ENCODE measurements around the gene MEAF6. TPM values are rescaled to one million over a fixed set of nuclear protein-coding genes. Genes with fewer than 3 reads are reported as not detected.

The MEAF6 gene
- total RNA-seq, 2 donors from 2014 or later: 53.1 to 56.8 TPM

GRCh38 chr1:37483785-37484184, 30.8 kb downstream of the MEAF6 start:
- no peak for ATAC-seq (replicated peaks)
- H3K27me3 Mint-ChIP-seq: no peaks in the 10 kb centered on the region
- peak overlapping the region; percentile 92 for H3K27ac Mint-ChIP-seq
- H3K9me3 Mint-ChIP-seq: no peaks in the 10 kb centered on the region
- no peak overlapping the region for H3K4me3 Mint-ChIP-seq
- H3K4me1 Mint-ChIP-seq: peaks cover 25% of the 10 kb centered on the region
- peaks cover 75% of the 10 kb centered on the region for H3K36me3 Mint-ChIP-seq (ENCODE audit: low read depth)

- Mint-ChIP-seq H3K4me1 (peaks cover 20% of the 10 kb centered on the region), H3K27me3 (no peaks in the 10 kb centered on the region), H3K27ac (peak overlapping the region; percentile 87), H3K4me3 (peak overlapping the region; percentile 97), H3K36me3 (ENCODE audit: low read depth) (peaks cover 75% of the 10 kb centered on the region), H3K9me3 (no peaks in the 10 kb centered on the region)
- ATAC-seq (replicated peaks): no peak
Observed at GRCh38 chr1:37482796-37483744, 31.5 kb downstream of the MEAF6 start.

GRCh38 chr1:37482004-37482785, 32.4 kb downstream of the MEAF6 start:
- no peaks in the 10 kb centered on the region for H3K27me3 Mint-ChIP-seq
- ATAC-seq (replicated peaks): no peak
- H3K36me3 Mint-ChIP-seq (ENCODE audit: low read depth): peaks cover 77% of the 10 kb centered on the region
- H3K27ac Mint-ChIP-seq: peak overlapping the region; percentile 87
- peaks cover 16% of the 10 kb centered on the region for H3K4me1 Mint-ChIP-seq
- peak overlapping the region; percentile 97 for H3K4me3 Mint-ChIP-seq
- no peaks in the 10 kb centered on the region for H3K9me3 Mint-ChIP-seq

GRCh38 chr1:37481289-37482003, 33.1 kb downstream of the MEAF6 start:
- H3K27ac Mint-ChIP-seq: peak overlapping the region; percentile 87
- ATAC-seq (replicated peaks): no peak
- peak overlapping the region; percentile 97 for H3K4me3 Mint-ChIP-seq
- H3K36me3 Mint-ChIP-seq (ENCODE audit: low read depth): peaks cover 84% of the 10 kb centered on the region
- H3K4me1 Mint-ChIP-seq: peaks cover 11% of the 10 kb centered on the region
- H3K27me3 Mint-ChIP-seq: no peaks in the 10 kb centered on the region
- H3K9me3 Mint-ChIP-seq: no peaks in the 10 kb centered on the region

GRCh38 chr1:37480581-37481288, 33.8 kb downstream of the MEAF6 start:
- Mint-ChIP-seq H3K4me3 (peak overlapping the region; percentile 97), H3K9me3 (no peaks in the 10 kb centered on the region), H3K4me1 (peaks cover 11% of the 10 kb centered on the region), H3K27ac (peak overlapping the region; percentile 87), H3K27me3 (no peaks in the 10 kb centered on the region), H3K36me3 (ENCODE audit: low read depth) (peaks cover 91% of the 10 kb centered on the region)
- no peak for ATAC-seq (replicated peaks)

- H3K4me1 Mint-ChIP-seq: peaks cover 11% of the 10 kb centered on the region
- H3K27me3 Mint-ChIP-seq: no peaks in the 10 kb centered on the region
- peaks cover 98% of the 10 kb centered on the region for H3K36me3 Mint-ChIP-seq (ENCODE audit: low read depth)
- H3K27ac Mint-ChIP-seq: peak overlapping the region; percentile 20
- no peaks in the 10 kb centered on the region for H3K9me3 Mint-ChIP-seq
- no peak for ATAC-seq (replicated peaks)
- peak overlapping the region; percentile 97 for H3K4me3 Mint-ChIP-seq
Observed at GRCh38 chr1:37480125-37480466, 34.5 kb downstream of the MEAF6 start.

- Mint-ChIP-seq H3K36me3 (ENCODE audit: low read depth) (peaks cover 97% of the 10 kb centered on the region), H3K27me3 (no peaks in the 10 kb centered on the region), H3K27ac (peak overlapping the region; percentile 97), H3K4me1 (peaks cover 11% of the 10 kb centered on the region), H3K4me3 (peak overlapping the region; percentile 97), H3K9me3 (no peaks in the 10 kb centered on the region)
- peak; percentile 65 for ATAC-seq (replicated peaks)
Observed at GRCh38 chr1:37479255-37480124, 35.1 kb downstream of the MEAF6 start.

GRCh38 chr1:37478890-37479254, 35.7 kb downstream of the MEAF6 start:
- H3K4me1 Mint-ChIP-seq: peaks cover 6% of the 10 kb centered on the region
- peaks cover 91% of the 10 kb centered on the region for H3K36me3 Mint-ChIP-seq (ENCODE audit: low read depth)
- no peaks in the 10 kb centered on the region for H3K9me3 Mint-ChIP-seq
- H3K27ac Mint-ChIP-seq: peak overlapping the region; percentile 97
- no peaks in the 10 kb centered on the region for H3K27me3 Mint-ChIP-seq
- no peak for ATAC-seq (replicated peaks)
- peak overlapping the region; percentile 97 for H3K4me3 Mint-ChIP-seq

GRCh38 chr1:37478451-37478881, 36.1 kb downstream of the MEAF6 start:
- Mint-ChIP-seq H3K36me3 (ENCODE audit: low read depth) (peaks cover 87% of the 10 kb centered on the region), H3K4me3 (peak overlapping the region; percentile 97), H3K27me3 (no peaks in the 10 kb centered on the region), H3K4me1 (peaks cover 9% of the 10 kb centered on the region), H3K9me3 (no peaks in the 10 kb centered on the region), H3K27ac (peak overlapping the region; percentile 97)
- ATAC-seq (replicated peaks): peak; percentile 49

GRCh38 chr1:37477946-37478345, 36.6 kb downstream of the MEAF6 start:
- Mint-ChIP-seq H3K27ac (peak overlapping the region; percentile 97), H3K36me3 (ENCODE audit: low read depth) (peaks cover 82% of the 10 kb centered on the region), H3K4me1 (peaks cover 14% of the 10 kb centered on the region), H3K4me3 (peak overlapping the region; percentile 97), H3K27me3 (no peaks in the 10 kb centered on the region), H3K9me3 (no peaks in the 10 kb centered on the region)
- ATAC-seq (replicated peaks): no peak

- no peaks in the 10 kb centered on the region for H3K27me3 Mint-ChIP-seq
- peak overlapping the region; percentile 97 for H3K4me3 Mint-ChIP-seq
- no peaks in the 10 kb centered on the region for H3K9me3 Mint-ChIP-seq
- peak; percentile 55 for ATAC-seq (replicated peaks)
- peaks cover 76% of the 10 kb centered on the region for H3K36me3 Mint-ChIP-seq (ENCODE audit: low read depth)
- peak overlapping the region; percentile 97 for H3K27ac Mint-ChIP-seq
- peaks cover 20% of the 10 kb centered on the region for H3K4me1 Mint-ChIP-seq
Observed at GRCh38 chr1:37477198-37477931, 37.2 kb downstream of the MEAF6 start.

GRCh38 chr1:37476460-37477197, 37.9 kb downstream of the MEAF6 start:
- peaks cover 69% of the 10 kb centered on the region for H3K36me3 Mint-ChIP-seq (ENCODE audit: low read depth)
- peak overlapping the region; percentile 97 for H3K4me3 Mint-ChIP-seq
- peak overlapping the region; percentile 97 for H3K27ac Mint-ChIP-seq
- no peak for ATAC-seq (replicated peaks)
- H3K27me3 Mint-ChIP-seq: no peaks in the 10 kb centered on the region
- H3K9me3 Mint-ChIP-seq: no peaks in the 10 kb centered on the region
- peaks cover 27% of the 10 kb centered on the region for H3K4me1 Mint-ChIP-seq
